CD14-positive monocyte (primary cell): ENCODE results near the gene FBXO28. TPM values are rescaled to one million over a fixed set of nuclear protein-coding genes. Genes with fewer than 3 reads are reported as not detected.

Experiments used
- DNase-seq, 3 donors: peaks; one replicate each; pipeline ENCODE4 v3.0.0-alpha.2; 2011 to 2022
- H2AFZ ChIP-seq: 2 replicates; pipeline ENCODE4 v1.6.0; 2012; ENCODE audit warnings: mild to moderate bottlenecking, low read depth, low read length, inconsistent platforms; ENCODE audit not compliant: insufficient read depth, poor library complexity, severe bottlenecking
- H3K27ac ChIP-seq, 2 donors: 1 replicate in 1 of 2; 2 replicates in 1 of 2; pipeline ENCODE4 v1.5.1; 2012 to 2013; ENCODE audit warnings: low read length in 2 of 2, control low read depth in 1 of 2, inconsistent platforms in 1 of 2, low read depth in 1 of 2, mild to moderate bottlenecking in 1 of 2
- H3K27me3 ChIP-seq, 2 donors: one replicate each; pipeline versions ENCODE4 v1.6.0 to v1.6.1; 2011 to 2013; ENCODE audit warnings: low read length in 2 of 2; ENCODE audit not compliant: control insufficient read depth in 2 of 2, insufficient read depth in 2 of 2
- H3K36me3 ChIP-seq, 2 donors: replicated peaks in 1 of 2; 1 replicate in 1 of 2; 2 replicates in 1 of 2; pipeline versions ENCODE4 v1.5.1 to v1.6.1; 2012 to 2013; ENCODE audit warnings: low read length in 2 of 2, control low read depth in 1 of 2, inconsistent platforms in 1 of 2, mild to moderate bottlenecking in 1 of 2; ENCODE audit not compliant: insufficient read depth in 2 of 2, control insufficient read depth in 1 of 2
- H3K4me1 ChIP-seq, 2 donors: 1 replicate in 1 of 2; 2 replicates in 1 of 2; pipeline versions ENCODE4 v1.5.1 to v1.6.1; 2012 to 2013; ENCODE audit warnings: low read length in 2 of 2, control low read depth in 1 of 2, inconsistent platforms in 1 of 2, mild to moderate bottlenecking in 1 of 2, moderate library complexity in 1 of 2; ENCODE audit not compliant: insufficient read depth in 2 of 2, control insufficient read depth in 1 of 2
- H3K4me2 ChIP-seq: replicated peaks from 2 replicates; pipeline ENCODE3; 2012; ENCODE audit warnings: low read length, moderate library complexity, mild to moderate bottlenecking; ENCODE audit not compliant: poor library complexity, severe bottlenecking; ENCODE audit errors: extremely low read depth
- H3K4me3 ChIP-seq, 3 experiments: fragments of 200-600 bp in 1 of 3; sonication (generic) in 1 of 3; replicated peaks in 1 of 3; 1 replicate in 2 of 3; 2 replicates in 1 of 3; pipeline ENCODE4 v1.5.1; 2011 to 2013; ENCODE audit warnings: low read length in 3 of 3, mild to moderate bottlenecking in 3 of 3, control low read depth in 2 of 3, low read depth in 2 of 3, inconsistent platforms in 1 of 3, moderate library complexity in 1 of 3
- H3K79me2 ChIP-seq: 2 replicates; pipeline ENCODE4 v1.6.0; 2012; ENCODE audit warnings: mild to moderate bottlenecking, control low read depth, inconsistent platforms, low read length, moderate library complexity; ENCODE audit not compliant: insufficient read depth
- H3K9ac ChIP-seq: 2 replicates; pipeline ENCODE4 v1.6.0; 2017; ENCODE audit warnings: low read length, mild to moderate bottlenecking; ENCODE audit not compliant: insufficient read depth, poor library complexity, severe bottlenecking
- H3K9me3 ChIP-seq, 2 donors: replicated peaks in 1 of 2; 1 replicate in 1 of 2; 2 replicates in 1 of 2; pipeline versions ENCODE4 v1.5.1 to v1.6.1; 2012 to 2013; ENCODE audit warnings: low read length in 2 of 2, control low read depth in 1 of 2; ENCODE audit not compliant: control insufficient read depth in 1 of 2, insufficient read depth in 1 of 2
- H4K20me1 ChIP-seq: 2 replicates; pipeline ENCODE4 v1.6.0; 2012; ENCODE audit warnings: mild to moderate bottlenecking, low read length, control low read depth, moderate library complexity; ENCODE audit not compliant: insufficient read depth
- H3K27ac Mint-ChIP-seq, 7 donors: one replicate each; pipeline ENCODE4 v1.8.0; 2020; ENCODE audit warnings: mild to moderate bottlenecking in 7 of 7, mixed read lengths in 7 of 7, moderate library complexity in 6 of 7, inconsistent platforms in 2 of 7
- H3K27me3 Mint-ChIP-seq, 3 donors: one replicate each; pipeline ENCODE4 v1.8.0; 2021 to 2022; ENCODE audit warnings: low read depth in 3 of 3, mild to moderate bottlenecking in 3 of 3, mixed read lengths in 3 of 3, moderate library complexity in 3 of 3, inconsistent platforms in 1 of 3
- H3K36me3 Mint-ChIP-seq, 2 donors: one replicate each; pipeline ENCODE4 v1.8.0; 2020; ENCODE audit warnings: mixed read lengths in 2 of 2, inconsistent platforms in 1 of 2, mild to moderate bottlenecking in 1 of 2
- H3K4me1 Mint-ChIP-seq: one replicate; pipeline ENCODE4 v1.8.0; 2020; ENCODE audit warnings: mild to moderate bottlenecking, mixed read lengths
- H3K4me3 Mint-ChIP-seq, 2 donors: one replicate each; pipeline ENCODE4 v1.8.0; 2020; ENCODE audit warnings: mild to moderate bottlenecking in 2 of 2, mixed read lengths in 2 of 2, moderate library complexity in 1 of 2
- H3K9me3 Mint-ChIP-seq, 7 donors: one replicate each; pipeline ENCODE4 v1.8.0; 2020 to 2022; ENCODE audit warnings: mixed read lengths in 7 of 7, mild to moderate bottlenecking in 6 of 7, moderate library complexity in 6 of 7, inconsistent platforms in 2 of 7
- CTCF ChIP-seq: fragments of 200-600 bp; IDR thresholded peaks from one replicate; pipeline ENCODE4 v1.8.0; 2022; ENCODE audit warnings: antibody characterized with exemption, mild to moderate bottlenecking
- WGBS: methylation state at CpG from one replicate; pipeline ENCODE4 v1.1.5; 2013; ENCODE audit warnings: missing lambda C conversion rate; ENCODE audit not compliant: insufficient coverage; 5-methylcytosine and 5-hydroxymethylcytosine counted together
- intact Hi-C, 2 donors: fragments of 100-400 bp; cut with micrococcal nuclease; formaldehyde crosslinking; loops; one replicate each; pipeline versions ENCODE4 v1.15.0 to v1.15.1; 2023
- polyA plus RNA-seq, 3 donors: library from polyadenylated mRNA; depleted of rRNA in 1 of 3; unstranded in 2 of 3; stranded (reverse) in 1 of 3; fragments of 300-500 nt in 2 of 3; fragments of >200 nt in 1 of 3; fragmentation: Illumina TruSeq in 2 of 3; gene quantifications; 1 replicate in 2 of 3; 2 replicates in 1 of 3; pipeline ENCODE4 v1.2.3, GENCODE V29; 2012 to 2021

FBXO28 gene
- polyA plus RNA-seq, 3 donors = 12.9 to 15.8 (median 13.0) TPM

DNA sequence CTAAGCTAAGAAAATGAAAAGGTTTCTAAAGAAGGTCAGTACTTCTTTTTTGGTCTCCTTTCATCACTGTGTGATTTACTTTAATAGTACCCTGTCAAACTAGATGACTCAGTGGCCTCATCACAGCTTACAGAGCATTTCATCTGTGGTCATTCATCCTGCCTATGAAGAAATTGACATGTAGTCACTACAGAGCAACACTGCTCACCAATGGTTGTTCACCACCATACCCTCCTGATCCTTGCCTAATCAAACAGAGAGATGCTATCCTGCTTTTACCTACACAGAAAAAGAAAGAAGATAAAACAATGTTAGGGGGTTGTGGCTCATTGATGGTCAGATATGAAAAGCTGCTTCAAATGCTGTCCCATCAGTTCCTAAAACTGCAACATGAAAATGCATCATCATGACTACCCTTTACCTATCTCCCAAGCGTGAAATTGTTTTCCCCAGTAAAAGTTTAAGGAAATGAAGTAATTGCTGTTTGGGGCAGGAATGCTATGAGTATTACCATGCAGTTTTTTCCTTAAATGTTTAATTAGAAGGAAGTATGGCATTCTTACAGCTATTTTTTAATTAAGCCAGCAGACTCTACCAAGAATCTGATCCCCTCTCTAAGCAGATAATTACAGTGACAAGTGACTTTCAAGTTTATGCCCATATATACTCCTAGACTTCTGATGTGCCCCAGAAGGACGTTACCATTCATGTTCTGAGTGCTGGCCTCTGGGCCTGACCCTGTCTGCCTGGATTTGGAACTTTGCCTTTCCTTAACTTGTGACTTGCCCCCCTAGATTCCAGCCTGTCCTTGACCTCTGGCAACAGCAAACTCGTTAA lies 46.1 kb upstream of the FBXO28 start:
- H3K9me3 Mint-ChIP-seq = peaks cover 0 to 5% (median 0%) of the 10 kb centered on the region in 7 donors
- Histone ChIP-seq H3K27me3 (no peaks in the 10 kb centered on the region), H3K27ac (no peak overlapping the region), H3K36me3 (no peaks in the 10 kb centered on the region), H3K79me2 (no peaks in the 10 kb centered on the region), H3K9me3 (no peaks in the 10 kb centered on the region), H3K9ac (no peak overlapping the region), H3K4me2 (no peak overlapping the region), H4K20me1 (no peaks in the 10 kb centered on the region), H3K4me1 (no peaks in the 10 kb centered on the region), H2AFZ (no peak overlapping the region), H3K4me3 (no peak overlapping the region)
- DNase-seq = peak in 1 of 3 donors; percentile 15
- TF ChIP-seq CTCF = no peak
- no peaks in the 10 kb centered on the region for H3K36me3 Mint-ChIP-seq
- intact Hi-C loops = no loop called here
- 90% methylated on average over 2 of the region's 3 CpGs for WGBS
- H3K4me1 Mint-ChIP-seq = no peaks in the 10 kb centered on the region
- no peak overlapping the region for H3K4me3 Mint-ChIP-seq
- H3K27ac Mint-ChIP-seq = no peak overlapping the region
- H3K27me3 Mint-ChIP-seq = peaks cover 6 to 11% (median 9%) of the 10 kb centered on the region in 3 donors

DNA sequence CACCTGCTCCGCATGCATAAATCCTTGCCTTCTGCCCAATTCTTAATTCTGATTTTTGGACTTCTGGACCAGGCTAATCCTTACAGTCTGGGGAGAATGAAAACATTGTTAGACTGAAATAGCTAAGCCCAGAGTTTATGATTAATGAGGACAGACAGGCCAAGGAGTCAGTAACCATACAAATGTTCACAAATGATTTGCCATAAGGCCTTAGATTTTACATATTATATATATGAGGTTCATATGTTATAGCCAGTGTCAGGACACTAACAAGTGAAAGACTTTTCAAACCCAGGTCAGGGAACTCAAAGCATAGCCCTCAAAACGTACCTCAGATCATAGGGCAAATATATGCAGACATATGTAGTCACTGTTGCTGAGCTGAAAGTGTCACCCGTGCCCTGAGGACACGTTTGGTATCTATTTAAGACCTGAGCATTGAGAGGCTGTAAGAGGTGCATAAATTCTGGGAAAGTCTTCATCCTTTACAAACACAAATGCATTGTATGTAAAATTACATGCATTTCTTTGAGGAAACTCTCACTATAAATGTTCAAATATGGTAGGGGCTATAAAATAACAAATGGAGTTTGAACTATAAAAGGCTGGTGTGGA lies 45.3 kb upstream of the FBXO28 start:
- Histone ChIP-seq H3K9me3 (no peaks in the 10 kb centered on the region), H4K20me1 (no peaks in the 10 kb centered on the region), H2AFZ (no peak overlapping the region), H3K79me2 (no peaks in the 10 kb centered on the region), H3K36me3 (no peaks in the 10 kb centered on the region), H3K4me3 (no peak overlapping the region), H3K27me3 (no peaks in the 10 kb centered on the region), H3K9ac (no peak overlapping the region), H3K4me1 (no peaks in the 10 kb centered on the region), H3K27ac (no peak overlapping the region), H3K4me2 (no peak overlapping the region)
- Mint-ChIP-seq H3K27ac (no peak overlapping the region), H3K36me3 (no peaks in the 10 kb centered on the region), H3K4me1 (no peaks in the 10 kb centered on the region), H3K9me3 (peaks cover 0 to 5% (median 0%) of the 10 kb centered on the region in 7 donors), H3K4me3 (no peak overlapping the region), H3K27me3 (peaks cover 4 to 9% (median 9%) of the 10 kb centered on the region in 3 donors)
- DNase-seq = no peak
- WGBS = 100% methylated on average over 1 of the region's 4 CpGs
- no peak for TF ChIP-seq CTCF
- intact Hi-C loops = no loop called here
